Measurements from ENCODE around the gene KRTAP21-1. TPM values are rescaled to one million over a fixed set of nuclear protein-coding genes. Genes with fewer than 3 reads are reported as not detected.

KRTAP21-1 gene
- not detected in 2 replicates for total RNA-seq

GRCh38 chr21:30755328-30755727 is at the start of gene KRTAP21-1:
Gene KRTAP21-1, minus strand, starts transcription at chr21:30755428. Its CDS starts 50 bp downstream, at chr21:30755378.

GRCh38 chr21:30747159-30747558 is 8.1 kb downstream of the KRTAP21-1 start, which contains the start of gene KRTAP21-2:
Gene KRTAP21-2, minus strand, starts transcription at chr21:30747259. Its CDS starts 57 bp downstream, at chr21:30747202.

GRCh38 chr21:30718239-30718909 is 36.9 kb downstream of the KRTAP21-1 start, which contains the start of gene KRTAP21-3:
Gene KRTAP21-3, minus strand, starts transcription at chr21:30718777. Its CDS starts 18 bp downstream, at chr21:30718759.

Other genes with a start within 250 kb of the KRTAP21-1 start
- gene KRTAP19-6, start 213.6 kb downstream of the KRTAP21-1 start, total RNA-seq, result not detected in 2 replicates
- not detected in 2 replicates for gene KRTAP19-7, start 194.1 kb downstream of the KRTAP21-1 start, total RNA-seq
- gene KRTAP22-2, start 165.0 kb downstream of the KRTAP21-1 start, total RNA-seq, result not detected in 2 replicates
- gene KRTAP6-3, start 163.0 kb downstream of the KRTAP21-1 start, total RNA-seq, result not detected in 2 replicates
- gene KRTAP6-2, start 156.5 kb downstream of the KRTAP21-1 start, total RNA-seq, result not detected in 2 replicates
- not detected in 2 replicates for gene KRTAP22-1, start 154.3 kb downstream of the KRTAP21-1 start, total RNA-seq
- not detected in 2 replicates for gene KRTAP6-1, start 141.5 kb downstream of the KRTAP21-1 start, total RNA-seq
- not detected in 2 replicates for gene KRTAP20-1, start 139.0 kb downstream of the KRTAP21-1 start, total RNA-seq
- not detected in 2 replicates for gene KRTAP20-4, start 134.8 kb downstream of the KRTAP21-1 start, total RNA-seq
- gene KRTAP20-2, start 120.2 kb downstream of the KRTAP21-1 start, total RNA-seq, result not detected in 2 replicates
- not detected in 2 replicates for gene KRTAP20-3, start 112.6 kb downstream of the KRTAP21-1 start, total RNA-seq
- gene KRTAP21-3, start 36.7 kb downstream of the KRTAP21-1 start, total RNA-seq, result not detected in 2 replicates
- gene KRTAP21-2, start 8.2 kb downstream of the KRTAP21-1 start, total RNA-seq, result not detected in 2 replicates
- gene KRTAP8-1, start 57.8 kb upstream of the KRTAP21-1 start, total RNA-seq, result not detected in 2 replicates
- not detected in 2 replicates for gene KRTAP7-1, start 74.3 kb upstream of the KRTAP21-1 start, total RNA-seq
- gene KRTAP11-1, start 126.2 kb upstream of the KRTAP21-1 start, total RNA-seq, result not detected in 2 replicates